ENCODE measurements around the gene CBX7.

The CBX7 gene

DNA sequence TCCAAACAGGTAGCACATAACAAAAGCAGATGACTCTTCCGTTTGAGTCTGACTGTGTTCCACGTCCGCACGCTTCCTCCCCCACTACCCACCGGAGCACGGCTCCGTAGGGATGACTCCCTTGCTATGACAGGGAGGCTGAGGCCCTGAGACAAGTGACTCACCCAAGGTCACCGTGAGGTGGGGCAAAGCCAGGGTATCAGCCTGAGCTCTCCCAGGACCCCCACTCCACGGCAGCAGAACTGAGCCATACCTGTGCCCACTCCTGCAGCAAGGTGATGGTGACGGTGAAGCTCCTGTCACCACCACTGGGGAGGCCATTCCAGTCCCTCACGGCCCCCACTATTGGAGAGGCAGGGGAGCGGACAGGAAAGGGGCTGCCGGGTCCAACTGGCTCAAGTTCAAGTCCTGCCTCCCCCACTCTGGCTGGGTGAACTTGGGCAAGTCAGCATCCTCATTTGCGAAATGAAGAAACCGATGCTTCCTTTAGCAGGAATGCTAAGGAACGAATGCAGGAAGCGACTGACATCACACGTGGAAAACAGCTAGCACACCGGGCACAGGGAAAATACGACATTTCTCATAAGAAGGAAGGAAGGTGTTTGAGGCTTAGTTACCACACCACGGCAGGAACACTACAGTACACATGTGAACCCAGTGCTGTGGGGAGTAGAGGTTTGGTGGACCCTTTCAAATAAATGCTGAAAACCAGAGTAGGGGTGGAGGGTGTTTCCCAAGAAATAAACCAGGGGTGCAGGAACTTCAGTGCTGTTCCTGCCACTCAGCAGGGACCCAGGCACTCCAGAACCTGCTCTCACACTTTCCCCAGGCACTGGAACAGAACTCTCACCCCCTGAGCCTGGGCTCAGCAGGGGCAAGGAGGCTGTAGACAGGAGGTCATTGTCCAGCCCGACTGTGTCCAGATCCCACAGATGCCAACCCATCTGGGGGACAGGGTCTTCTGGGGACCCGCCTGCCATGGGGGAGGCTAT lies 32.4 kb upstream of the CBX7 start:
- no peak overlapping the region for H3K4me3 ChIP-seq (ENCODE audit: low read depth, low read length)
- in situ Hi-C loops (cut with HindIII; ENCODE audit: low sequenced_read_pairs) = no loop called here
- DNase-seq (ENCODE audit: low read depth, low spot score) = no peak
- TF ChIP-seq, protein P1, sequence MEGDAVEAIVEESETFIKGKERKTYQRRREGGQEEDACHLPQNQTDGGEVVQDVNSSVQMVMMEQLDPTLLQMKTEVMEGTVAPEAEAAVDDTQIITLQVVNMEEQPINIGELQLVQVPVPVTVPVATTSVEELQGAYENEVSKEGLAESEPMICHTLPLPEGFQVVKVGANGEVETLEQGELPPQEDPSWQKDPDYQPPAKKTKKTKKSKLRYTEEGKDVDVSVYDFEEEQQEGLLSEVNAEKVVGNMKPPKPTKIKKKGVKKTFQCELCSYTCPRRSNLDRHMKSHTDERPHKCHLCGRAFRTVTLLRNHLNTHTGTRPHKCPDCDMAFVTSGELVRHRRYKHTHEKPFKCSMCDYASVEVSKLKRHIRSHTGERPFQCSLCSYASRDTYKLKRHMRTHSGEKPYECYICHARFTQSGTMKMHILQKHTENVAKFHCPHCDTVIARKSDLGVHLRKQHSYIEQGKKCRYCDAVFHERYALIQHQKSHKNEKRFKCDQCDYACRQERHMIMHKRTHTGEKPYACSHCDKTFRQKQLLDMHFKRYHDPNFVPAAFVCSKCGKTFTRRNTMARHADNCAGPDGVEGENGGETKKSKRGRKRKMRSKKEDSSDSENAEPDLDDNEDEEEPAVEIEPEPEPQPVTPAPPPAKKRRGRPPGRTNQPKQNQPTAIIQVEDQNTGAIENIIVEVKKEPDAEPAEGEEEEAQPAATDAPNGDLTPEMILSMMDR (IDR thresholded peaks at IDR 0.05; ENCODE audit: low read depth, low read length) = no peak

DNA sequence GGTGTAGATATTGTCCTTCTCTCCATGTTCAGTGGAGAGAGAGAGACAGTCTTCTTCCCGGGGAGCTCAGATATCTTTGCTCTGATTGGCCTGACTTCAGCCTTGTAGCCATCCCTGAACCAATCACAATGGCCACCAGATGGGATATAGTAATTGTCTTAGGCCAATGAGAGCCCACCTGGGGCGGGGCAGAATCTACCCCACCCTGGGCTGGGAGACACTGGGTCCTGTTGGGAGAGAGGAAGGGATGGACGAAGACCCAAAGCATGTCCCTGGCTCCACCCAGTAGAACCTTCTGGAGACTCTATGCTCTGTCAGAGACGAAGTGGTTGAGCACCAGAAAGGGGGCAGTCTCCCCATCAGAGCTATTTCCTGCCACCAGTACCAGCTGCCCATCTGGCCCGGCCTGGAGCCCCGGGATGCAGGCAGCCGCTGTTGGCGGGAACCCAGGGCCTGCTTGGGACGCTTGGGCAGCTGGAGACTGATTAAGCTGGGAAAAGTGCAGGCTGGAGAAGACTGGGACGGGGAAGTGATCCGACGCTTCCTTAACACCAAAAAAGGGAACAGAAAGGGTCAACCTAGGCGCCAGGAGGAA lies 31.6 kb upstream of the CBX7 start:
- in situ Hi-C loops (cut with HindIII; ENCODE audit: low sequenced_read_pairs) = no loop called here
- TF ChIP-seq, protein P1 (IDR thresholded peaks at IDR 0.05; ENCODE audit: low read depth, low read length) = no peak
- no peak overlapping the region for H3K4me3 ChIP-seq (ENCODE audit: low read depth, low read length)
- DNase-seq (ENCODE audit: low read depth, low spot score) = no peak

DNA sequence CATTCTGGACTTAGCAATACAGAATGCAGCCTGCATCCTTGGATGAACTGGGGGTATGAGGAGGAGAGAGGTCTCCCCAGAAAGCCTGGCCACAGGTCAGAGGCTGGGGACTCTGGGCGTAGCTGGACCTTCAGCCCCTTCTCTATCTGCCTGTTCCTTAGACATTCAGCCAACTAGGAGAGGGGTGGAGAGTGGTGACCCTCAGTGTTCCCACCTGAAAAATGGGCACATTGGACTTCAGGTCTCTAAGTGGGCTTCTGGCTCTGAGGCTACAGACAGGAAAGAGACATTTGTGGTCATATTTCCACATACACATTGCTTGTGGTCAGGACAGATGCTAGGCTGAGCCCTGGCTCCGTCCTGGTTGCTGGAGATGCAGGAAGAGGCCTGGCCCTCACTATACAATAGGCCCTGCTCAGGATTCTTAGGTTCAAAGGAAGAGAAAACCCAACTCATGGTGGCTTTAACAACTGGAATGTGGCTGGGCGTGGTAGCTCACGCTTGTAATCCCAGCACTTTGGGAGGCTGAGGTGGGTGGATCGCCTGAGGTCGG lies 30.1 kb upstream of the CBX7 start:
- no peak for DNase-seq (ENCODE audit: low read depth, low spot score)
- in situ Hi-C loops (cut with HindIII; ENCODE audit: low sequenced_read_pairs) = no loop called here

DNA sequence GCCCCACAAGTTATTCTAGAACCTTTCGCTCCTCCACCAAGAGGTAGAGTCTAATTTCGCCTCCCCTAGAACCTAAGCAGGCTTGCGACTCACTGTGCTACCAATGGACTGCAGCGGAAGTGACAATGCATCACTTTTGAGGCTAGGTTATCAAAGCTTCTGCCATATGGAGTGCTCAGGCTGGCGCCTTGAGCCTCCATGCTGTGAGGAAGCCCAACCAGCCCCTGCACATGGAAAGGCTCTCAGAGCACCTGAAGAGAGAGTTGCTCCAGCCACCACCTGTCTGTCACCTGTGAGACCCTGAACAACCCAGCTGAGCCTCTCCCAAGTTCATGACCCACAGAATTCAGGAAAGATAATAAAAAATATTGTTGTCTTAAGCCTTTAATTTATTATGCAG lies 29.3 kb upstream of the CBX7 start:
- no peak overlapping the region for H3K4me3 ChIP-seq (ENCODE audit: low read depth, low read length)
- in situ Hi-C loops (cut with HindIII; ENCODE audit: low sequenced_read_pairs) = no loop called here
- DNase-seq (ENCODE audit: low read depth, low spot score) = no peak
- TF ChIP-seq, protein P1 (IDR thresholded peaks at IDR 0.05; ENCODE audit: low read depth, low read length) = no peak

More for the DNA sequence above, 30.1 kb upstream of the CBX7 start:
- no peak overlapping the region for H3K4me3 ChIP-seq (ENCODE audit: low read depth, low read length)
- TF ChIP-seq, protein P1 (IDR thresholded peaks at IDR 0.05; ENCODE audit: low read depth, low read length) = no peak

DNA sequence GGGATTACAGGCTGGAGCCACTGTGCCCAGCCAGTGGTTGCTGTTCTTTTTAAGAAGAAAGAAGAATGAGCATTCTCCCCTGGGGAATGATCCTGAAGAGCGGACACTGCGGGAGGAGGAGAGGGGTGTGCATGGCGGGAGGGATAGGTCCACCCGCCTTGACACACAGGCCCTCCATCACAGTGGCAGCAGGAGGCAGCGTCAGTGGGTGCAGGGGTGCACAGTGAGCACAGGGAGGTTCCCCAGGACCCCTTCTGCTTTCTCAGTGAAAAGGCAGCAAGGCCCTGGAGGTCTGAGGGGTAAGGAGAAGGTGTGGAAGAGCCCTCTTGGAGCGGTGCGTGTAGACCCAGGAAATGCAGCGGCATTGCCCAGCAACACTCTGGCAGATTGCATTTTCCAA lies 28.9 kb upstream of the CBX7 start:
- in situ Hi-C loops (cut with HindIII; ENCODE audit: low sequenced_read_pairs) = no loop called here

DNA sequence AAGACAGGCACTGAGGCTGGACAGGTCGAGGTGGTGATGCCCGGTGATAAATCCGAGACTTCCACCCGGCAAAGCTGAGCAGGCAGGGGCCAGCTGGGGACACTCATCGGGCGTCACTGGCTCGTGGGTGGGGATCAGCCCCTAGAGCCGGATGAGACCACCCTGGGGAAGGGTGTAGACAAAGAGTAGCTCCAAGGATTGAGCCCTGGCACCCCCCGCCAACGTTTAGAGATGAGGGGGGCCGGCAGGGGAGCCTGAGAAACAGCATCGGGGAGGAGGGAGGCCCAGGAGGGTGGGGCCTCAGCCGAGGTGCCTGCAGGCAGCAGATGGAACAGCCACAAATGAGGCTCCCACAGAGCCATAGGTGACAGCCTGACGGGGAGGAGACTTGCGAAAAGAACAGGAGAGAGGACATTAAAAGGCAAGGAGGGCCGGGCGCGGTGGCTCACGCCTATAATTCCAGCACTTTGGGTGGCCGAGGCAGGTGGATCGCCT lies 27.4 kb upstream of the CBX7 start:
- no peak for DNase-seq (ENCODE audit: low read depth, low spot score)
- TF ChIP-seq, protein P1 (IDR thresholded peaks at IDR 0.05; ENCODE audit: low read depth, low read length) = no peak
- no peak overlapping the region for H3K4me3 ChIP-seq (ENCODE audit: low read depth, low read length)
- in situ Hi-C loops (cut with HindIII; ENCODE audit: low sequenced_read_pairs) = no loop called here

More for the DNA sequence above, 28.9 kb upstream of the CBX7 start:
- no peak for DNase-seq (ENCODE audit: low read depth, low spot score)
- no peak overlapping the region for H3K4me3 ChIP-seq (ENCODE audit: low read depth, low read length)
- TF ChIP-seq, protein P1 (IDR thresholded peaks at IDR 0.05; ENCODE audit: low read depth, low read length) = no peak
